NCI-H1436 (cell line): Measurements from ENCODE around the gene EPHA5.
A peak's percentile ranks its signal among the peaks of the same experiment; 100 is the strongest.

Experiments used
- DNase-seq: peaks from one replicate; lab custom pipeline; 2025; lab: John Stamatoyannopoulos, UW

EPHA5 gene

DNA sequence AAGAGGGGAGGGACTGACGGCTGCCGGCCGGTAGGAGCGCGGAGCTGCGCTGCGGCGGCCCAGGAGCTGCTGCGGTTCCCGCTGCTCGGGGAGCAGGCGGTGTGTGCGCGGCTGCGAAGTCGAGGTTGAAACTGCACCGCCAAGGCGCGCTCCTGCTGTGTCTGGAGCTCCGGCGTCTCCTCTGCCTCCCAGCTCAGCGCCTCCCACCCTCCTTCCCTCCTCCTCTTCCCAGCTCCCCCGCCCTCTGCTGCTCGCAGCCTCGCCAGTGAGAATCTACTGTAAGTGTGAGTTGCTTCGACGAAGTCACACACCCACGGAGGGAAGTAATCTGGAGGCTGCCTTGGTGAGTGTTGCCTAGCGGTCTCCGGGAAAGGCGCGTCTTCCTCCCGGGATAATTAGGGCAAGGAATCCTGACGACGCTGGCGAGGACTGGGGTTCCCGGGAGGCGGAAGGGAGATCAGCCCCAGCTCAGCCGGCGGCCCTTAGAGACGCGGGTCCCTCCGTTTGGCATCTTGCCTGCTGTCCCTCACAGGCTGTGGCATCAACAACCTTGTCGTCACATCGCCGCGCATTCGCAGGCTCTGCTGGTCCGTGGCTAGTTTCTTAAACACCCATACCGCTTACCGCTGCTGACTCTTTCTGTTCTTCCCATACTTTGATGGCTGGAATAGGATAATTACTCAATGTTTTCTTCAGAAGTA, at the start of gene EPHA5:
Gene EPHA5, minus strand, starts transcription at position 159 of the 701 bp plus-strand sequence. CDS start 747 bp downstream, outside the sequence.
- peak; percentile 45 for DNase-seq

DNA sequence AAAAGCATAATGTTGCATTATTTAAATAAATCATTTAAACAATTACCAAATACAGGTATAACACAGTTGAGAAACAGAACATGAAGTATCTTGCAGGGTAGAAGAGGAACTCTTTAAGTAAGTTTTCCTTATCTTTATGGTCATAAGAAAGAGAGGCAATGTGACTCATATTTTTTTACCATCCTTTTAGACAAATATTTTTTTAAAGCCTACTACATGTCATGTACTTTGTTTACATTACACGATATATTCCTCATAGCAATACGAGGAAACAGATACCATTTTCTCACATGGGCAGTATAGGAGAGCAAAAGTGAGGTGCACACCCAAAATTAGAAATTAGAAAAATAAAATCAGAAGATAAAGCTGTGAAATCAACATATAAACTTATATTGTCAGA, 49.3 kb upstream of the EPHA5 start:
- DNase-seq: no peak

DNA sequence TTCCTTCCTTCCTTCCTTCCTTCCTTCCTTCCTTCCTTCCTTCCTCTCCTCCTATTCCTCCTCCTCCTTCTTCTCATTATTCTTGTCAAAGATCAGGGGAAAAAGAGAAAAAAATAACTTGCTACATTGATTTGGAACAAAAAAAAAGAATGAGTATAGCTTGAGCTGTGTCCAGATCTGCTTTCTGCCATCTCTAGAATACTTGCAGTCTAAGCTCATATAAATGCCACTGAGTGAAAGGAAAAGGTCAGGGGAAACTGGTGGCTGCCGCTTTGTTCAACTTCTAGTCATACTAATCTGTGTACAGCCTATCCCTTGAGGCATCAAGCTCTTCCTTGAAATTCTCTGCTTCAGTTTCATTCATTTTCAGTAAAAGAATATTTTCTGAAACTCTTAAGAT, 28.3 kb upstream of the EPHA5 start:
- no peak for DNase-seq

DNA sequence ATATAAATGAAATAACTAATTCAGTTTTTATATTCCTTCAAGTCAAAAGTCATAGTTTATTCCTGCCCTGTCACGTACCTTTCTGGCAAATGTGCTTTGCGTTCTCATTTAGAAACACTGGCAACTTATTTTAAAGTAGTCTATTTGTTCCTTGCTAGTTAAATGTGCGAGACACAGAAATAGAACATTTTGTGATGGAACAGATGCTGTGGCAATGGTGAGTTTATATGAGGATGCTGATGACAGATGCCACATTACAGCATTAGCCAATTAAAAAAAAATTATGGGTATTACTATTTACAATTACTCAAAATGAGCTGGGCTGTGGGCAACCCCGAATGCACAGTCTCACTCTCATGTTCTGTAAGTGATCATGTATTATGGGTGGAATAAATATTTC, 26.1 kb upstream of the EPHA5 start:
- no peak for DNase-seq

DNA sequence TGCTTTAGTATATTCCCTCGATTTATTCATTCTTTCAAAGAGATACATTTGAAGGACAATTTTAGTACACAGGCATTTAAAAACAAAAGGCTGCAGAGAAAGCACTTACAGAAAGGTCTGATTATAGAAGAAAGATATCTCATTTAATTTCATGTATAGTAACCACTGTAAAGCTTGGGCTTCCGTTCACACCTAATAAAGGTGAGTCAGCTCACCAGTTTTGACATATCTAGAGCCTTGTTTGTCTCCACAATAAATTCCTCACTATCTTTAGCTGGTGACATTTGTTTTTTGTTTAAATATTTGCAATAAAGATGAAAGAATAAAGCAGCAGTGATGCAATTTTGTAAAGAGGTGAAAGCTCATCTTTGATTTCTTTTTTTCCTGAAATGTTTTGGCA, 1.1 kb upstream of the EPHA5 start:
- no peak for DNase-seq

DNA sequence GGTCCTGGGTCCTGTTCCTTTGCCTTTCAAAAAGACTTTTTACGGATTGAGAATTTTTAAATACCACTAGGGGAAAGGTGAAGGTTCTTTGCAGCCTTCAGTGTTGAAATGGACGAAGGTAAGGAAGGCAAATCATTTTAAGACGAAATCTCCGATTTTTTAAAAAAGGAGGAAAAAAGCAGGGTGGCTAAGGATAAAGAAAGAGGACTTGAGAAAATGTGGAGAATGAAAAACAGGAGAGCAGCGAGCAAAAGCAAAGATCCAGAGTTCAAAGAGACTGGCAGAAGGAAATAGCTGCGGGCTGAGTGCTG, 314 bp downstream of the EPHA5 start:
- no peak for DNase-seq

DNA sequence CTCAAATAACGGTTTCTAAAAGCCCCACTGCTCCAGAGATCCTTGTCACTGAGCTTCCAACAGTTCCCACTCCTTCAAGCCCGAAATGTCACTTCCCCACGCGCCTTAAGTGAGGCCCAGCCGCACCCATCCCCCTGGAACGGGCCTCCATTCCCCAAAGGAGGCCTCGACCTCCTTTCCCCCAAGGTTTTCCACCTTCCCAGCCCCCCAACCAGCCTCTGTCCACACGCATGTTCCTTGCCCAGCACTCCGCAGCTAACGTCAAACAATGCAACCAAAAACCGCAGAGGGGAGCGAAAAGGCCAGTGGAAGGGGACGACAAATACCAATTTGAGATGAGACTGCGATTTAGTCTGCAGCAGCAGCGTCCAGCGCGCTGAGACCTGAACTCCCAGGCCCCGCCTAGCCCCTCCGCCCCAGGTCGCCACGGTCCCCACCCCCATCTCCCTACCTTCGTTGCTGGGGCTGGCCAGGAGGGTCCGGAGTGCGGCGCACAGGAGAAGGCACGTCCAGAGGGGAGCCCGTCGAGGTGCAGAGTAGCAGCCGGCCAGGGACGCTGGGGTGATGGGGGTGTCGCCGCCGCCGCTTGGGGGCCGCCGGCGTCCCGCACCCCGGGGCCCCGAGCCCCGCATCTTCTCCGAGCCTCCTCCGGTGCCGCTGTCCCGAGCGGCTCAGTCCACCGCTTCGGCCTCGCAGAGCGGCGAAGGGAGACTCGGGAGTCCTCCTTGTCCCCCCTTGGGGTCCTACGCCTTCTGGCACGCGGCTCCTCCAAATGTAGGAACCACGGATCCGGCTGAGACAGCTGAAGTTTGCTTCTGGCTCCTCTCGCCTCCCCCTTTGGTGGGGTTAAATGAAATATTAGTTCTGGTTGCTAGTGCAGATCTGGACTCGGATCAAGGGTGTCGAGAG, 924 bp downstream of the EPHA5 start:
- DNase-seq: no peak

DNA sequence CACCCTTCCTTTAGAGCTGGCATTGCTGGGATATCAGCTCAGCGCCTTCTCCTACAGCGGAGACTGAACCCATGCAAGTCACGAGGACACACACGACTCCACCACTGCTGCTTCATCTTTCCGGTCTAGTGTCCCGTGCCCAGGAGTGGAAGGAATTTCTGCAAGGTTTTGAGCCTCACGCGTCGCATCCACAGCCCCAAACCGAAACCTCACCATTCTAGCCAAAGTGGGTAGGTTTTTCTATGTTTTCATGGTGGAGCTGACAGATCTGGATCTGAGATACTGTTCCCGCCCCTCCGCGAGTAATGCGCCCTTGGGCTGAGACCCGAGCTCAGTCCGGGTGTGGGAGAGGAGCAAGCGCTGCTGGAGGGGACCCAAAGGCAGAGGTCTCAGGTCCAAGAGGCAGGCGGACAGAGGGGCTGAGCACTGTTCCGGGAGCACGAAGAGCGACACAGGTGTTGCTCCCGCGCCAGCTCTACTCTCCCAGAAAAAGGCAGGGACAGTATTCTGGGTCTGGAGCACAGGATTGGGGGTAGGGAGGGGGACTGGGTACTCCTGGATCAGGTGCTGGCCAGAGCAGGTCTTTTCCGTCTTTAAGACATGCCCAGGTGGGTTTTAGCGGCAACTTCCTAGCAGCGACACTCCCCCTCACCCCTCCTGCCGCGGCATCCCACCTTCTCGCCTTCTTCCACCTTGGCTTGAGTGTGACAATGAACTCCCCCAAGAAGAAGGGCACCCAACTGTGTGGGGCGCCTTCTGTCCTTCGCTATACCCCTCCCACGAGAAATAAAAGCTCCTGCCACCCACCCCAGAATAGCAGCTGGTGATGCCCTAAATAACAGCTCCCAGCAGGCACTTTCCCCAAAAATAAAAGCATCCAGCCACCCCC, 1.8 kb downstream of the EPHA5 start:
- no peak for DNase-seq

DNA sequence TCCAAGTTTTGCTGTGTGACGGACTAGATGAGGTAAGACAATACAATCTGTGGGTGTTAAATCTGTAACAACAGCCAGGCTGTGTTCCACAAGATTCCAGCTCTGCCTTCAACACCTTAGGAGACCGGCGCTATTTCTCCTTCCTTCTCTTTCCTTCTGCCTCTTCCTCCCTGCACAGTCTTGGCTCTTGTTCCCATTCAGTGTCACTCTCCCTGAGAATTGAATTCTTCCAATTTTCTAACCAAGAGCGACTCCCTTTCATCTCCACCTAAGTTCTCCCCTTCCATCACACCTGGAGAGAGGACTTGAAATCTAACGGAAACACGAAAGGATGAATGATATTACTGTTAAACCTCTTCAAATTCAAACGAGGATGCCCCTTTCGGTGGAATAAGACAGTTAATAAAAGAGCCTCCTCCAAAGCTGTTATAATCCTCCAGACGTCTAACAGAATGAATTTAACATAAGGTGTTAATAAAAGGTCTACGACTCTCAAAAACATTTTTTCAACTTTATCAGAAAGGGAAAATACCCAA, 2.7 kb downstream of the EPHA5 start:
- no peak for DNase-seq

DNA sequence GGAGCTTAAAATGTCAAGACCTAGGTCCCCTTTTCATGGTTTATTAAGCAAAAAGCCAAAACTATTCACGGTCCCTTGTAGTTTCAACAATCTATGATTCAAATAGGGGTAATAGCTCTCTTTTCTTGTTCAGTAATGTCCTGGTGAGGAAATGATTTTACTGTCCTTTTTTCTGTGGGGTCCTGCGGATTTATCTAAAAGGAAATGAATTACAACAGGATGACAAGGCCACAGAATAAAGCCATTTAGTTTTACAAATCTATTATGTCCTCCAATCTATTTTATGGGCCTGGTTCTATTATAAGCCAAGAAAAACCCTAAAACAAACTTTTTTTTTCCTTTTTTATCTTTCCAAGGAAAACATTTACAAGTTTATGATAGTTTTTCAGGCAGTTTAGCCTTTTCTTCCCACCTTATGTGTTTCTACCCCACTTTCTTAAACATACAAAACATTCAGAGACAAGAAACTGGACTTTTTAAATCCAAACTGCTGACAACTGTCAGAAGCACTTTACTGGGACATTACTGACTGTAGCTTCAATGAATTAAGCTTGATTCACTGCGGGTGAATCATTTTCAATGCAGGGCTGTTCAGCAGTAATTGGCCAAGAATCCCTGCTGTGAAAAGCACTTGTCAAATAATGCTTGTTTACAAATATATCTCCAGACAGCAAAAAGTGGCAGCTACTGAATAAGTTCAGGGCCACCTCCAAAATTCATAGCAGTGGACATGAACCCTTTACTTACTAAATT, 4.3 kb downstream of the EPHA5 start:
- no peak for DNase-seq

DNA sequence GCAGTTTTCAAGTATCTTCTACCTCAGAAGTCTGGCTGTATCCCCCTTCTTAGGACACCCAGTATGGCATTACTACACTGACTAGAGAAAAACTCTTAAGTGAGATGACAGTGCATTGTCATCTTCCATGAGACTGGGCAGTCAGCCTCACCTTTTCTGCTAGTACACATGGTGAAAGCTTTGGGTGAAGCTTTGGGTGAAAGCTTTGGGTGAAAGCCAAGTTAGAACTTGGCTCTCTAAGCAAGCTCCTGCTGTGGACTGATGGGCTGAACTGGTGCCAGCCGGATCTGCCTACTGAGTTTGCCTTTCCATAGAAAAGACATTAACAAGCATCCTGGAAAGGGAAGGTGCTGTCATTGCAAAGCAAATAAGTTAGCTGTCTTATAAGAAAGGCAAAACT, 8.8 kb downstream of the EPHA5 start:
- no peak for DNase-seq

DNA sequence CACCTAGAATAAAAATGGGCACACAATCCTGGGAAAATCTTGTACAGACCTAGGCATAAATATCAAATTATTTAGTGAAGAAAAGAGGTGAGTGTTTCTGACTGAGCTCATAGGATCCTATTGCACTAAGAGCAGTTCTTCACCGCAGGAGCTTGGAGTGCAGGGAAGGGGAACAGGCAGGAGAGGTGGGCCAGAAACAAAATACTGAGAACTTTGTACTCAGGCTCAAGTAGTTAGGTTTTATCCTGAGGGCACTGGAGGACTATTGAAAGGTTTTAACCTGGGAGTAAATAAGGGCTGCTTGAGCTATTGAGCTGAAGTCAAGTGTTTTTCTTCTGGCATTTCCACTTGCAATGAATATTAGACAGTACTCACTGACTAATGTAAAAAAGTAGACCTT, 12.2 kb downstream of the EPHA5 start:
- DNase-seq: no peak

DNA sequence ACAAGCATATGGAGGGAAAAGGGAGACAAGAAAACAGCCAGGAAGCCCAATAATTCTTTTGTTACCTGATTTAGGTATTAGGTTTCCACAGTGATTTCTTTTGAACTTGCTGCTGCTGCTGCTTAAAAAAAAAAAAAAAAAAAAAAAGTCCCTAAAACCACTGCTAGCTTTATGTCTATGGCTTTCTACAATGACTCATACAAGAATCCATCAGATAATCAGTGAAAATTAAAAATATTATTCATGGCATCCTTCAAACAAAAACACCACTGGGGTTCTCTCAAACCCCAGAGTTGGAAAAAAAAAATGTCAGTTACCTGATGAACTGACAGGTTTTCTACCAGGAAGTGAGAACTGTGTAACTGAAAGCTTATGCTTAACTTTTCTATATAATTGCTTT, 14.3 kb downstream of the EPHA5 start:
- no peak for DNase-seq

DNA sequence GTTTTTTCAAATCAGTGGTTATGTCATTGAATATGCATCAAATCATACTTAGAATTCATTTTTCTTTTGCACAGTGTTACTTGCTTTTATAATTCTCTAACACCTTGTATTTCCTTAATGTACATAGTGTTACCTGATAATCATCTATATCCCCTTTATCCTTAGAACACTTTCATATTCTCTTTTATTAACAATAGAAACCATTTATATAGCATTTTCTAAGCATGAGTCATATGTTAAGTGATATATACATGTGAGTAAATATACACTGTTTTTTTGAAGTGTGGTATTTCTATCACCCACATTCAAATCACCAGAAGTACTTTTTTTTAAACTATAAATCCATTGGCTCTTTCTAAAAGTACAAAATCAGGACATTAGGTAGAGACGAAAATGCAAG, 15.3 kb downstream of the EPHA5 start:
- no peak for DNase-seq

DNA sequence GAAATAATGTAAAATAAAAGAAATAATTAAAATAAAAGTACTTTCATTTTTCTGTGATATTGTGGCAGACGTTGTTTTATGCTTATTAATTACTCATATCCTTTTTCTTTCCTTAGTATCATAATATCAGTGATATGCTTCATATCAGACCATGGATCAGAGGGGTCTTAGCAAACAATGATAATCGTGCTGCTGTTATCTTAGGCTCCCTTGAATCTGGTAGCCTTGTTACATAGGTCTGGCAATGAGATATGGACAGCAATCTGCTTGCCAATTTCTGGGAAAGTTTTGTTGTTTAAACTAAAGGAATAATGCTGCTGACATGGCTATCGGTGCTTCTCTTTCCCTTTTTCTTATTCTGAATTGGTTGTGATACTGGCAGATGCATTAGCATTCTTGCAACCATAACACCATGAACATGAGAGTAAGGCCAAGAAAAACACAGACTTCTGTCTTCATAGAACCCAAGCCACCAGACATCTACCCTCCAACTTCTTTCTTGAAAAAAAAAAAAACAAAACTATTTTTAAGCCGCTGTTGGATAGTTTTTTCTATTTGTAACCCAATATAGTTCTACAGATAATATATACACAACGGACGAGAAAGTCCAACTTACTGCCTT, 16.4 kb downstream of the EPHA5 start:
- DNase-seq: no peak

DNA sequence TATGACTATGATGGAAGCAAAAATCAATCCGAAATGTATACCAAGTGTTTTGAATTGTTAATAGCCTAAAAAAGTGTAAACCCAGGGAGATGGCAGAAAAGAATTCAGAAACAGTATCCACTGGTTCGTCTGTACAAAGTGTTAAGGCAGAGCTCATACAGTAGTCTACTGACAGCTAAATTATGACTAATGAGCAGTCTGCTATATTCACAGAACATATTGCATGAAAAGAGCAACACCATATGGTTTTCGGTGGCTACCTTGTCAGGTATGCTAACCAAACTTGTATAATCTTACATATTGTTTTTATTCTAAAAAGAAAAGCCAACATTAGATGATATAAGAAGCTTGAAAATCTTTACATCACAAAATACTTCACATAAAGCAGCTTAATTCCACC, 18.5 kb downstream of the EPHA5 start:
- no peak for DNase-seq

DNA sequence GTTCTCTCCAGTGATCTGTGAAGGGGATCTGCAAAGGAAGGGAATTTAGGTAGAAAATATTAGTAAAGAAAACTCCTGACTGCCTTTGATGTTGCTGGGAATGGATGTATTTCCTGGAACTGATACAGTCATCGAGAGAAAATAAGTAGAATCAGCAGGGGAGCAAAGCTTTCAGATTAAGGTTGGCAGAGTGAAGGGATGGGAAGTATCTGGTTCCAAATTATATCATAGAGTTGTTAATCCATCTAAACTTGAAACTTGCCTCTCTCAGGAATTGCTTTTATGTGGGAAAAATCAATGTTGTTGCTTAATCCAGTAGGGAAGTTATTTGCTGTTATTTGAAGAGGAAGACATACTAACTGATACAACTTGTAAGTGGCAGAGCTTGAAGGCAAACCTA, 19.3 kb downstream of the EPHA5 start:
- no peak for DNase-seq

DNA sequence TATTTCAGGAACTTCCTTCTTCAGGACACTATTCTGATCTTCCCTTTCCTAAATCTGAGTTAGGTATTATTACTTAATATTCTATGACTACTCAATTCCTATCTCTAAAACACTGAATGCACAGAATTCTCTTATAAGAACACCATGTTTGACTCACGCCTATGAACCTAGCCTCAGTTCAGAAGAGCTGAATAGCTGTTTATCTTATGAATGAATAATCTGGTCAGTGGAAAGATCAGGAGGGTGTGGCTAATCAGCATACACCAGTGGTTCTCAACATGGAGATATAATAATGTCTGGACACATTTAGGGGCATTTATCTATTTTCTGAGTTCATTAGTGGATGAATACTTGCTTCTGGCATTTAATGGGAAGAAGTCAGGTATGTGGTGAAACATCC, 24.2 kb downstream of the EPHA5 start:
- no peak for DNase-seq

DNA sequence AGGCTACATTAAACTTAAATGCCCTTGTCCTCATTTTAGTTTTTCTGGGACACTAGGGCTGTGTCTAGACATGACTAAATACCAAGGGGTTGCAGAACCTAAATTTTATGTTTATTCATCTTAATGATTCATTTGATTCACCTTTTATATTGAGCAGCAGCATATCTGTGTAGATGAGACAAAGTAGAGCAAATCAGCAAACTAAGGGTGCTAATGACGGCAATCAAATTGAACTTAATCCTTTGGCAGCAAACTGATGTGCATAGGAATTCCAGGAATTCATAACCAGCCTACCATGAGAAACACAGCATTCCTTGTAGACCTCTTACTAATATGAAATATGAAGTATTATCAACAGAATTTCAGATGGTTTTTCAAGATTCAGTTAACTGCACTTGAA, 25.1 kb downstream of the EPHA5 start:
- DNase-seq: no peak

DNA sequence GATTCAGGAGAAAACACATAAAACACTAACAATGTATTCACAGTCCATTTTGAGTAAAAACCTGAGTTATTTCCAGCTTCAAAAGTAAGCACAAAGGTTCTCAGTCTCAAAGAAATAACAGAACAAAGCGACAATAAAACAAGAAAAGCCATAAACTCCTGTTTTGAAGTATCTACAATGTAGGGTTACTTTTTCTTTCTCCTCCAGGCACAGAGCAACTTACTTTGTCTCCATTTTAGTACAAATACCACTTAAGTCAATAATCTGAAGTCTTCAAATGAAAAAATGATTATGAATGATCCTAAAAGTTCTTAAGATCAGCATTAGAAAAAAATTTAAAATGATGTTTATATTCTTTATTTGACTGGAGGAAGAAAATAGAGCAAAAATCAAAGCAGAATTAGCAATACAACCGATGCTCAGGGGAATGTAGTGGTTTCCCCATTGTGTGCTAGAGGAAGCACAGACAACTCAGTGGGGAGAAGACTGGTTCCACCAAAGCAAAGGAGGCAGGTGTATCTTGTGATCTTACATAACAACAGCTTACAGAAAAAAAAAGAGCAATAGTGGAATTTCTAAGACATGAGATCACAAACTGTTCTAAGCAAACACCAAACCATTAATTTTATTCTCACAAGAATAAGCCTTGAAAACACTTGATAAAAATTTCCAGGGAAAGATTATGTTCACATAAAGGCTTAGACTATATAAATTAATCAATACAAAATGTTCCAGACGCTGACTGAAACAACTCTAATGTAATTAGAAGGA, 35.1 kb downstream of the EPHA5 start:
- no peak for DNase-seq
